ENCODE data around the gene MCCD1.
"Not testable (repeated sequence)": the region's sequence is repeated elsewhere in the genome, so short reads cannot be mapped to it uniquely, and the experiment has no call there.

Gene MCCD1, protein sequence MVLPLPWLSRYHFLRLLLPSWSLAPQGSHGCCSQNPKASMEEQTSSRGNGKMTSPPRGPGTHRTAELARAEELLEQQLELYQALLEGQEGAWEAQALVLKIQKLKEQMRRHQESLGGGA

DNA sequence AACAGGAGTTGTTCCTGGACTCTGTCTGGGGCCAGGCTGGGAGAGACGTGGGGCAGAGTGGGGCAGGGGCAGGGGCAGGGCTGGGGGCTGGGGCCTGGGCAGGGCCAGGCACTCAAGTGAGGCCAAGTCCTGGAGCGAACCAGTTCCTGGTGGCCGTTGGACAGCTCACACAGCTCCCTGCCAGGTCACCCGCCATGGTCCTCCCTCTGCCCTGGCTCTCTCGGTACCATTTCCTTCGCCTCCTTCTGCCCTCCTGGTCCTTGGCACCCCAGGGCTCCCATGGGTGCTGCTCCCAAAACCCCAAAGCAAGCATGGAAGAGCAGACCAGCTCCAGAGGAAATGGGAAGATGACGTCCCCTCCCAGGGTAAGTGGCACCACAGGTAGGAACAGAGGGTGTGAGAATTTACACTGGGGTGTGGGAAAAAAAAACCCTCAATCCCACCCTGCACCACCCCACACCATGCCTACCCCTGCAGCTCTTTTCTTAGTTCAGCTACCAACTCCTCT is at the start of gene MCCD1:
TSS of gene MCCD1 (plus strand) at position 142 of the 508 bp plus-strand sequence. CDS start at position 195, 53 bp downstream.
- DNase-seq (ENCODE audit: low read depth in 2 of 2): no peak

DNA sequence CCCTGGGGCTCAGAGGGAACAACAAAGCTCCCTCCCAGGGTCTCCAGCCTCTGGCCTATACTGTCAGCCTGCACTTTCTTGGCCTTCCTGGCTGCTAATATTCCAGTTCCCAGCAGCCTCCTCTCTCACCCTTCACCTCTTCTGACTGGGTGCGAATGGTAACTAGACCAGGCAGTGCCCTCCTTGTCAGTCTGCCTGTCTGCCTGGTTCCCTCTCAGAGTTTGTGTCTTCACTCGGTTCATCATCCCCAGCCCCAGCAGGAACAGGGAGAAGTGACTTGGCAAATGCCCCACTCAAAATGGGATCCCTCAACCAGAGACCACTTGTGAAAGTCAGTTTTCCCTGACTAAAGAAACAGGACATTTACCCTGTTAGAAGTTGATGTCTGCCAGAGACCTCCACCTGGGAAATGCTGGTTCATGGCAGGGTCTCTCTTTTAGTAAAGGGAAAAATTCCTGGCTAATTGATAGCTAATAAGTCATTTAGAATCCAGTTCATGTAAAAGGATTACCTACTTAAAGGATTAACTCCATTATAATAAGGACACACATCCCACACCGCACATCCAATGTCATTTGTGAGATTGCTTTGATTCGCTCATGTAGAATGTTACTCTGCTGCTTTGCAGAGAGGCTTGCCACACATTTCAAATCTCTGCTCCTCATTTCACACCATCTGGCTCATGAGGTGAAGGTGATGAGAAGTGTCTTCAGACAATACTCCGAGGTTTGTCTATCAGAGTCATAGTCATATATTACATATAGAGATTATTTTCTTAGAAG is 49.4 kb upstream of the MCCD1 start:
- no peak for DNase-seq (ENCODE audit: low read depth in 2 of 2)

DNA sequence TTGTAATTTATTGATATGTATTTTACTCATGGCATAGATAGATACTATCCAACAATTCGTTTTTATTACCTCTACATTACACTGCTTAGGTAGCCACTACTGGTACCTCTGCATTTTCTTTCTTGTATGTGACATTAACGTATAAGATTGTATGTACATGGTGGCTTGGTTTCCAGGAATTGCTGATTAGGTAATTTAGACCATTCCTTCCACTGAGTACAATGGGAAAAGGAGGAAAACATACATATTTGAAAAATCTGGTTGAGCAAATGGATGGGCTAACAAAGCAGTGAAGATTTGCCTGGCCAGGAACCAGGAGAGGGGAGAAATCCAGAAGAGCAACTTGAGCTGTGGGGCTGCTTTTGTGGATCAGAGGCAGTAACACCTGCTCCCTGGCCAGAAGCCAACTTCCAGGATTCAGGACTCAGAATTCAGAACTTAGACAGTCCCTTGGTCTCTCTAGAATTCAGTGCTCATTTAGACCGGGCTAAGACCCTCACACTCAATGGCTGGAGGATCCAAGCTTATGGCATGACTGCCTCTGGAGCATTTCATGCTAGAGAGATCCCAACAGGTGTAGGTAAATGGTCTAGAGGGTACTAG is 48.7 kb upstream of the MCCD1 start:
- no peak for DNase-seq (ENCODE audit: low read depth in 2 of 2)

DNA sequence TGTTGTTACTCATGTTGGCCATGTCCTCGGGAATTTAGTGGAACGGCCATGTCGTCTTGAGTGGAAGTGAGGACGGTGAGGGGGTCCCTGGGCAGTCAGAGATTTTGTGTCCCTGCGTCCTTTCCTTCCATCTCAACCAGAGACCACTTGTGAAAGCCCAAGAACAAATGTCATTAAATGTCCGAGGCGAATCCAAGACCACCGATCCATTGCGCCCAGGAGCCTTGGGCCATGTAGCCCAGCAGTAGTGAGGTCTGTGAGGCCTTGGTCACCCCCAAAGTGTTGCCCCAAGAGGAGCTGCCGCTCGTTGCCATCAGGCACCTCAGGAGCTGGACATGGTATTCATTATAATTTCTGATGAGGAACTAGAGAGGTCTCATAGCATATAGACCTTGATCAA is 48.2 kb upstream of the MCCD1 start:
- no peak for DNase-seq (ENCODE audit: low read depth in 2 of 2)

DNA sequence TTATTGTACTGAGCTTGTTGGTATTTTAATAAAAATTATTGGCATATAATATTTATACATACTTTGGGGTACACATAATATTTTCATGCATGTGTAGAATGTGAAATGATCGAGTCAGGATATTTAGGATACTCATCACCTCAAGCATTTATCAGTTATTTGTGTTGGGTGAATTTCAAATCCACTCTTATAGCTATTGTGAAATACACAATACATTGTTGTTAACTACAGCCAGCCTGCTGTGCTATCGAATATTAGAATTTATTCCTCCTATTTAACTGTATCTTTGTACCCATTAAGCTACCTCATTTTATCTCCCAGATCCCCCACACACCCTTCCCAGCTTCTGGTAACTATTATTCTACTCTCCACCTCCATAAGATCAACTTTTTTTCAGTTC is 45.4 kb upstream of the MCCD1 start:
- DNase-seq (ENCODE audit: low read depth in 2 of 2): no peak

DNA sequence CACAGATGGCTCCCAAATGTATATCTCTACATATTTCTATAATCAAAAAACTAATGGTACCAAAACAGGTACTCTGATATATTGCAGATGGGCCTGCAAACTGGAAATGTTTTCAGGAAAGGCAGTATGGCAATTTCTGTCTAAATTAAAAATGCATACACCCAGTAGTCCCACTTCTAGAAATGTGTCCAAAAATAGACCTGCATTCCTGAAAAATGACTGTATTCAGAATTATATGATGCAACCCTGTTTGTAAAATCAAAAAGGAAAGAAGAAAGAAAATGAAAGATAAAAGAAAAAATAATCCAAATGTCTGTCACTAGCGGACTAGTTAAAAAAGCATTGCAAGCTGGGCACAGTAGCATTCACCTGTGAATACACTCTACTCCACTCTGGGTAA is 43.7 kb upstream of the MCCD1 start:
- no peak for DNase-seq (ENCODE audit: low read depth in 2 of 2)

DNA sequence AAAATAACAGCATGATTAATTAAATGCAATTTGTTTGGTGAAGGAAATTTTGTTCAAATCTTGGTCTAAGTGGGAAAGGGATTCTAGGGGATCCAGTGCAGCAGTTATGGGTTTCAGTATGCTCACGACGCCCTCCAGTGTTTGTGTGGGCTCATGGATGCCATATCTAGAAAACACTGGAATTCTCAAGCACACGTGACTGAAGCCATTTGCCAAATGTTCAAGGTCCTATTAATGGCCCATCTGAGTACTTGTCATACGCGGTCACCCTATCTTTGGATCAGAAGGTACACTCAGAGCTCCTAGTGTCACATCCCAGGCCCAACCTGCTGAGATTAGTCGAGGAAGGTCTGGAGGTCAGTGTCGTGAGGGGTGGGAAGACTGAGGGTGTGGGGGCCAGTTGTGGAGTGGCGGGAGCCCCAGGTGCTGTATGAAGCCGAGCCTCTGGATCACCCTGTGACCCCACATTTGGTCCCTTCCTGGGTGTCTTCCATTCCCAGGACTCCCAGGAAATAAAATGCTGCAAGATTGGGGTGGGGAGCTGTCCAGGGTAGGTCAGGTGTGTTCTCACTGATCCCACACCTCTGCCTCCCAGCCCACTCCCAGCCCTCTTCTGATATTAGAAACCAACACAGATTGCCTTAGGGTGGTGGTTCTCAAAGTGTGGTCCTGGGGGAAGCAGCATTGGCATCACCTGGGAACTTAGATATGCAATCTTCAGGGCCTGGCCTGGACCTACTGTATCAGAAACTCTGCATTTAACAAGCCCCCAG is 42.5 kb upstream of the MCCD1 start:
- not testable (repeated sequence) for DNase-seq (ENCODE audit: low read depth in 2 of 2)

DNA sequence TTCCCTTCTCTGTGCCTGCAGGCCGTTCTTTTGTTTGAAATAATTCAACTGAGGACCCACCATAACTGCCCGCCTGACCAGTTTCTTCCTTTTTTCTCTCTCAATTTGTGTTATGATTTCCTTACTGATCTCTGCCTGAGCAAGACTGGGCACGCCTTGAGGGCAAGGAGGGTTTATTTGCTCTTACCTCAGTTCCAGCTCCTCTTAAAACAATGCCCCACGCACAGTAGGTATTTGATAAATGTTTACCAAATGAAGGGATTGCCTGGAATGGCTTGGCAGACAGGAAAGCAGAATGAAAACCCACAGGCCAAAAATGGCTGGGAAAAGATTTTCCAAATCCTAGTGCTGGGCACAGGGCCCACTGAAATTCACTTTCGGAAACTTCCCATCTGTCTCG is 41.1 kb upstream of the MCCD1 start:
- DNase-seq (ENCODE audit: low read depth in 2 of 2): not testable (repeated sequence)

DNA sequence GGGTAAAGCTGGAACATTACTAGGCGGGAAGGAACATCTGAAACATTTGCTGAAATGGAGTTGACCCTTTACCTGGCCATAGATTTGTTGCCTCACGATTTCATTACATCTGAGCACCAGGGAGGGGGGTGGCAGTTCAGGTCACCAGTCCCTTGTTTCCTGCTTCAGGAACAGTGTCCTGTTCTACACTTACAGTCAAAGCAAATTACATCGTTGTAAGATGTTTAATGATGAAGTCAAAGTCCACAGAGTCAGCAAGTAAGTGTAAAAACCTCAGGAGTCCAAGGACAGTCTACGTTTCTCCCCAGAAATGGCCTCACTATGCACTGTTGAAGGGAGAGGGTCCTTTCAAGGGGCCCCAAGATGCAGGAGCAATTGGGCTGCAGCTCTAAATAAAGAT is 39.7 kb upstream of the MCCD1 start:
- no peak for DNase-seq (ENCODE audit: low read depth in 2 of 2)

DNA sequence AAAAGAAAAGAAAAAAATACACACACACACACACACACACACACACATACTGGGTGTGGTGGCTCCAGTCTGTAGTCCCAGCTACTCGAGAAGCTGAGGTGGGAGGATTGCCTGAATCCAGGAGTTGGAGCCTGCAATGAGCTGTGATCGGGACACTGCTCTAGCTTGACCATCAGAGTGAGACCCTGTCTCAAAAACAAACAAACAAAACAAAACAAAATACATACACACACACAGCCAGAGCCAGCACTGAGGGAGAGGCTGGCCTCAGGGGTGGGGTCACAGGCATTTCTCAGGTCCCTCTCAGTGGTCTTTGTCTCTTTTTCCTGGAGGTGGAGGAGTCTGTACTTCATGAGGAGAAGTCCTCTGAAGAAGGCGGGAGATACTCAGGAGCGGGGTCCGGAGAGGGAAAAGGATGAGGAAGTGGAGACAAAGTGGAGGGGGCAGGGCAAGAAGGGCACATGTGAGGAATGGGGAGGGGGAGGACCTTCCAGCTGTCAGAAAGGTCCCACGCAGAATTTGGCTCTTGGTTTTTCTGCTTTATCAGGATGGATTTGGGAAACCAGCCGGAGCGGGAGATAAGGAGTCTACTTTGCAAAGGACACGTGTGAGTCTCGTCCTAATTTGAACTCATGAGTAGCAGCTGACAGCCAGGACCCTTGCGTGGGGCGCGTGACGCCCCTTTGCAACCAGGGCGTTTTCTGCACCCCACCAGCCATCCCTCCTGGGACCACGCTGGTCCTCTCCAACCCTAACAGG is 38.5 kb upstream of the MCCD1 start:
- DNase-seq (ENCODE audit: low read depth in 2 of 2): no peak

DNA sequence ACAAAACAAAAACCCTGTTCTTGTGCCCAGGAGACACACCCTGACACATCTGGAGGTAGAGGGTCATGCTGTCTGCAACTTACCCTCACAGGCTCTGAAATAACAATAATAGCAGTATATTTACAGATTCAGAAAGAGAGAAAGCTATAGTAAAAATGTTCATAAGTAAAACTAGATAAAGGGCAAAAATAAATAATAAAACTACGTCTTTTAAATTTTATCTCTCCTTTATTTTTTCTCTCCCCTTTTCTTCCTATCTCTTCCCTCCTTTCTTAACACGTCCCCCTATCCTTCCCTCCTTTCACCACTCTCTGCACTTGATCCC is 35.2 kb upstream of the MCCD1 start:
- not testable (repeated sequence) for DNase-seq (ENCODE audit: low read depth in 2 of 2)

DNA sequence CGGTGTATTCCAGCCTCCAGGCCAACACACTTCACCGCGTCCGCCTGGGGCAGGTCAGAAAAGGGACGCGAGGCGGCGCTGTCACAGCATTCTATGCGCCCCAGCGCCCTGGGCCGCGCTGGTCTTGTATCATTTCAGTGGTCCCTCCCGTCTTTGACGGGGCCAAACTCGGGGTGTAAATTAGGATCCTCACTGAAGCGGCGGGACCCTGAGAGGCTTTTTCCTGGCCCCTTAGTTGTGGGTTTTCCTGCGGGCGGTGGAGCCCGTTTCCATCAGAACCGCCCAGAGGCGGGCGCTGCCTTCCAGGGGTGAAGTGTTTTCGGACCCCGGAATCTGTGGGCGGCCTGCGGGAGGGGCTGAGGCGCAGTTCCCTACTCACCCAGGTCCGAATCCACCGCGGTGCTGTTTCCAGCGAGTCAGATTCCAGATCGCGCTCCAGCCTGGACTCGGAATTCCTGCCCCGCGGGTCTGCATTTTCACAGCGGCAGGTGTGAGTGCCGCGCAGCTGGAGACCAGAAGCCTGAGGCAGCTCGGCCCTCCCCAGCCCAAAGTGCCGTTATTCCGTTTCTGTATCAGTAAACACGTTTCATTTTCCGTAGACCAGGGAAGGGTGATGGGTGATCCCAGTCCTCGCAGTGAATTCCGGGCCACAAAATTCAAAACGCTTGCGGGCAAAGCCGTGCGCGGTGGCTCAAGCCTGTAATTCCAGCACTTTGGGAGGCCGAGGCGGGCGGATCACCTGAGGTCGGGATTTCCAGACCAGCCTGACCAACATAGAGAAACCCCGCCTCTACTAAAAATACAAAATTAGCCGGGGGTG is 34.7 kb upstream of the MCCD1 start:
- DNase-seq (ENCODE audit: low read depth in 2 of 2): peak; percentile 77 to 79

DNA sequence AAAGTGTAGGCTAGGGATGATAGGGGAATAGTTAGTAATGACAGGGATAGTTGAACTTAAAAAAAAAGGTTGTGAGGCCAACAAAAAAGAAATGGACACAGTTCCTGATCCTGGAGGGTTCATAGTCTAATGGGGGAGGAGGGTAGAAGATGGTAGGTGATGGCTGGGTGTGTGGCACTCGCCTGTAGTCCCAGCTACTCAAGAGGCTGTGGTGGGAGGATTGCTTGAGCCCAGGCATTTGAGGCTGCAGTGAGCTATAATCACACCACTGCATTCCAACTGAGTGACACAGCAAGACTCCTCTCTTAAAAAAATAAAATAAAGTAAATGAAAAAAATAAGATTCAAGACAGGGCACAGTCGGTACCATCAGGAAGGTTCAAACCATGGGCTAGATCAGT is 33.2 kb upstream of the MCCD1 start:
- no peak for DNase-seq (ENCODE audit: low read depth in 2 of 2)

DNA sequence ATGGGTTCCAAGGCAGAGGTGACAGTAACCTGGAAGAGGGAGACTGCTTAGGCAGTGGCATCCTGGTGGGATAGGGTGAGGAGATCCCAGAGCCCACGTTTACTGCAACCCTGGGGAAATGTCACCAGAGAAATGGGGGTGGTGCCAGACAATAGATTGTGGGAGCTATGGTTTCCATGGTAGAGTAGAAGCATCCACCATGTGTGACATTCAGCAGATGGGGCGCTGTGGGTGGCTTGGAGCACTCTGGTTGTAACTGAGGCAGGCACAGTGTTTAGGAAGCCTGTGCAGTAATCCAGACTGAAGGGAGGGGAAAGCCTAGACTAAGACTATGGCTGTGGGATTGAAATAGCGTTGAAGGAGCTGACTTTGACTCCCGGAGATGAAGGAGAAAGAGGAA is 31.9 kb upstream of the MCCD1 start:
- DNase-seq (ENCODE audit: low read depth in 2 of 2): not testable (repeated sequence)

DNA sequence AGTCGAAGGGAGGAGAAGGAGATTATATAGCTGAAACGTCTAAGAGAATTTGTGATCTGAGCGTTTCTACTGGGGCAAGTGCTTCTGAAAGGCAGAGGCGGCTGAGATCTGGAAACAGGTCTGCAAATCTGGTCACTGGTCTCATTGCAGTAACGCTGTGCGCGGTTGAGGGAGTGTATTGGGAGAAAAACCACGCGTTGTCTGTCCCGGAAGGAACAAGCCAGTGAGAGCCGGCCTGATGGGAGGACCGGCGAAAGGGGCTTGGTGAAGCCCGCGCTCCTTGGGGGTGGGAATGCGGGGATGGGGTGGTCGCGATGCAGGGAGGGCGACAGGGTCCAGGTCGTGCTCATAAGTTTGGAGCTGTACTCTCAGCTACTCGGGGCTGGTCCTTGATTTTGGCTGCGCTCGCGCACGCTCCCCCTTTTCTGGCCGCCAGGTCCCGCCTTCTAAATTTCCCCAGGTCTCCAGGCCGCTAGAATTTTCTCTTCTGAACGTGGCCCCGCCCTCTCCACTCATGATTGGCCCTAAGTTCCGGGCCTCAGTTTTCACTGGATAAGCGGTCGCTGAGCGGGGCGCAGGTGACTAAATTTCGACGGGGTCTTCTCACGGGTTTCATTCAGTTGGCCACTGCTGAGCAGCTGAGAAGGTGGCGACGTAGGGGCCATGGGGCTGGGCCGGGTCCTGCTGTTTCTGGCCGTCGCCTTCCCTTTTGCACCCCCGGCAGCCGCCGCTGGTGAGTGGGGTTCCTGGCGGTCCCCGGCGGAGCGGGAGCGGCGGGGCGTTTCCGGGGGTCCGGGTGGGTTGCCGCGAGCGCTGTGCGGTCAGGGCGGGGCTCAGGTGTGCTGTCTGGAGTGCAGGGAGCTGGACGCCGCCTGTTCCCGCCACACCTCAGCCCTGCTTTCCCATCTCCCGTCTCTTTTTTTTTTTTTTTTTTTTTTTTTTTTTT is 31.0 kb upstream of the MCCD1 start, which contains the start of gene MICB:
TSS of gene MICB (plus strand) at position 615 of the 946 bp plus-strand sequence. CDS start at position 664, 49 bp downstream.
- peak; percentile 75 to 85 for DNase-seq (ENCODE audit: low read depth in 2 of 2)

DNA sequence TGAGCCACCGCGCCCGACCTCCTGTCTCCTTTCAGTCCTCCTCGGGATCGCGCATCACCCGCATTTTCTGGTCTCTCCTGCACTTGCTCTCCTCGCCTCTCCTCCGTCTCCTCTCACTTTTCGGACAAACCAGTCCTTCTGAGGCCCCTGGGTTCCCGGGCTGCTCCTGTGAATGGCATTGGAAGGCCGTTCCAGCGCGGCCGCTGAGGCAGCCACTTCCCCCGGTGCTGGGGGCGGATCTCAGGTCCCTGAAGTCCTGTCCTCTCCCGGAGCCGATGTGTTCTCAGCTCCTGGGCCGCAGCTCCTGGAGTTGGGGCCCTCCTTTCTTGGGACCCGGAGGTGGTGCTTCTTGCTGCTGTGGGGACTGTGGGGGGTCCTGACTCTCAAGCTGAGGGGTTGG is 30.0 kb upstream of the MCCD1 start:
- no peak for DNase-seq (ENCODE audit: low read depth in 2 of 2)

DNA sequence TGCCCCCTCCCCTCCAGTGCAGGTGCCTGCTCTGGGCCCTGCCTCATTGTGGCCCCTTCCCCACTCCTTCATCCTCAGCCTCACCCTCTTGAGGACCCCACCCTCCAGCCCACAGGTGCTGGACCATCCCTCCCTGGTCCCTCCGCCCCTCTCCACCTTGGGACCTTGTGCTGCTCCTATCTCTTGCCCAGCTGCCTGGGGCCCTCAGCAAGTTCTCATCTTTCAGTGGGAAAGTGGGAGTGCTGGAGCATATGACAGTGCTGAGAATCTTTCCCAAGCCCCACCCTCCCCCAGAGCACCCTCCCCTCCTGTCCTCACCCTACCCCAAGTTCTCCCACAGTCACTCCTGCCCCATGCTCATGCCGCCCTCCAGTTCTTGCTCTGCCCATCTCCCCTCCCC is 29.1 kb upstream of the MCCD1 start:
- DNase-seq (ENCODE audit: low read depth in 2 of 2): not testable (repeated sequence)

DNA sequence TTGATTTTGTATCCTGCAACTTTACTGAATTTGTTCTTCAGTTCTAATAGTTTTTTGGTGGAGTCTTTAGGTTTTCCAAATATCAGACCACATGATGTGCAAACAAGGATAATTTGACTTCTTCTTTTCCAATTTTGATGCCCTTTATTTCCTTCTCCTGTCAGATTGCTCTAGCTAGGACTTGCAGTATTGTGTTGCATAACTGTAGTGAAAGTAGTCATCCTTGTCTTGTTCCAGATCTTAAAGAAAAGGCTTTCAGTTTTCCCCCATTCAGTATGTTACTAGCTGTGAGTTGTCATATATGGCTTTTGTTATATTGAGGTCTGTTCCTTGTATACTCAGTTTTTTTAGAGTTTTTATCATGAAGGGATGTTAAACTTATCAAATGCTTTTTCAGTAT is 26.2 kb upstream of the MCCD1 start:
- no peak for DNase-seq (ENCODE audit: low read depth in 2 of 2)

DNA sequence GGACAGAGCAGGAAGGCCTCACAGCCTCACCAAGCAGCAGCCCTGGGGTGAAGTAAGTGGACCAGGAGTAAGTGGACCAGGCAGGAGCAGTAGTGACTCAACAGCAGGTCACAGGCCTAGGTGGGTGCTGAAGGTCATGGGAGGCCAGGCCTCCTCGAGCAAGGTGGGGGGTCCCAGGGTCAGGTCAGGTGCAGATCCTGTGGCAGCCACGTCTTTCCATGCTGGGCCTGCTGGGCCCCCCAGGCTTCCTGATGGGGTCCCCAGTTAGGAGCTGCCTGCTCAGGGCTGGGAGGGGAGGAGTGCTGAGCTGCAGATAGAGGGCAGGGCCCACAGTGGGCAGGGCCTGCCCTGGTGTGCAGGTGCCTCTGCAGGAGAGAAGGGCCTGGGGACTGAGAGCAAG is 19.7 kb upstream of the MCCD1 start:
- DNase-seq (ENCODE audit: low read depth in 2 of 2): not testable (repeated sequence)

DNA sequence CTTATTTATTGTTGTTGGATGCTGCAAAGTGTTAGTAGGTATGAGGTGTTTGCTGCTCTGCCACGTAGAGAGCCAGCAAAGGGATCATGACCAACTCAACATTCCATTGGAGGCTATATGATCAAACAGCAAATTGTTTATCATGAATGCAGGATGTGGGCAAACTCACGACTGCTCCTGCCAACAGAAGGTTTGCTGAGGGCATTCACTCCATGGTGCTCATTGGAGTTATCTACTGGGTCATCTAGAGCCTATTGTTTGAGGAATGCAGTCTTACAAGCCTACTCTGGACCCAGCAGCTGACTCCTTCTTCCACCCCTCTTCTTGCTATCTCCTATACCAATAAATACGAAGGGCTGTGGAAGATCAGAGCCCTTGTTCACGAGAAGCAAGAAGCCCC is 18.8 kb upstream of the MCCD1 start:
- DNase-seq (ENCODE audit: low read depth in 2 of 2): no peak

All from stimulated activated CD4-positive, alpha-beta T cell treated with anti-CD3 and anti-CD28 coated beads, Interleukin-4, amount 100 ng/mL, for 48 hours (primary cell).